NCI-H2196 treated with DMSO at 0.1 percent for 48 hours (cell line): ENCODE results near the gene TIMM22.
"Not testable (repeated sequence)": the region's sequence is repeated elsewhere in the genome, so short reads cannot be mapped to it uniquely, and the experiment has no call there.

Experiments
- DNase-seq: peaks from one replicate; lab custom pipeline; 2025; ENCODE audit not compliant: unreplicated experiment; lab: John Stamatoyannopoulos, UW

TIMM22 gene

GRCh38 chr17:996554-997344 lies at the start of gene TIMM22:
TIMM22 (plus strand) TSS chr17:997129; CDS start chr17:997143, 14 bp downstream.
- peak; percentile 78 for DNase-seq

DNA sequence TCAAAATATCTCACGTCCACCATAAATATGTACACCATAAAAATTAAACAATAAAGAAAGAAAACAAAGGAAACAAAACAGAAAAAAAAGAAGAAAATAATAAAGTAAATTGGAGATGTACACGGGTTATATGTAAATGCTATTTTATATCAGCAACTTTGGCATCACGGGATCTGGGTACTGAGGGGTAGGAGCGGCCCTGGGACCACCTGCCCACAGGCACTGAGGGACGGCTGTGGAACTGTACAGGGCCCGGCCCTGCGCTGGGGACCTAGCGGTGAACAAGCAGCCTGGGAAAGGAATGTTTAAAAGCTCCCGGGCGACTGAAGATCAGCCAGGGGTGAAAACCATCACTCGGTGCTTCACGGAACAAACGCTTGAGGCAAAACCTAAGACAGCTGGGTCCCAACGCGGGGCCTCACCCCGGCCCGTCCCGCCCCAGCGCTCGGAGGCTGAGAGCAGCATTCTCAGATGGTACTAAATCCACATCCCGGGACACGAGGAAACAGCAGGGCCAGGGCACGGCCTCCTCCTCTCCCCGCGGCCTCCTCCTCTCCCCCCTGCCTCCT lies 48.6 kb upstream of the TIMM22 start:
- DNase-seq: no peak

DNA sequence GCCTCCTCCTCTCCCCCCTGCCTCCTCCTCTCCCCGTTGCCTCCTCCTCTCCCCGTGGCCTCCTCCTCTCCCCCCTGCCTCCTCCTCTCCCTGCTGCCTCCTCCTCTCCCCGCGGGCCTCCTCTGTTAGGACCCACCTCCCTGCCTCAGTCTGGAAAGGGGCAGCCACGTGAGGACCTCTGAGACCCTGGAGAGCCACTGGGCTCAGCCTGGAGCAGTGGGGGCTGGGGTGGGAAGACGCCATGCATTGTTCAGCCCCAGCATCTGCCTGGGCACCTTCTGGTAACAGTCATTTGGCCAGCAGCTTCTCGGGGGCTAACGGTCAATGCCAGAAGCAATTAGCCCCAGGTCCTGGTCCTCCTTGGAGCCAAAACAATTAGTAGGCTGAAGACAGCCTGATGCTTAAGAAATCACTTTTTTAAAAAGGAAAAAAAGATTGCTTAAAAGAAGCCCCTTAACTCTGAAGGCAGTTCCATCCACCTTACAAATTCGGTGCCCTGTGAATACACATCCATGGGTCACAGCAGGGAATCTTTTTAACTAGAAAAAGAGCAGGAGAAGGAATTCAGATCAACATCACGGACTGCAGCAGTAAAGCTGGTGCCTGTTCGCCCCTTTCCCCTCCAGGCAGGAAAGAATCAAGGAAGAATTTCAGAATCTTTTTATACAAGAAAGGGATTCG lies 47.2 kb upstream of the TIMM22 start:
- DNase-seq: no peak

DNA sequence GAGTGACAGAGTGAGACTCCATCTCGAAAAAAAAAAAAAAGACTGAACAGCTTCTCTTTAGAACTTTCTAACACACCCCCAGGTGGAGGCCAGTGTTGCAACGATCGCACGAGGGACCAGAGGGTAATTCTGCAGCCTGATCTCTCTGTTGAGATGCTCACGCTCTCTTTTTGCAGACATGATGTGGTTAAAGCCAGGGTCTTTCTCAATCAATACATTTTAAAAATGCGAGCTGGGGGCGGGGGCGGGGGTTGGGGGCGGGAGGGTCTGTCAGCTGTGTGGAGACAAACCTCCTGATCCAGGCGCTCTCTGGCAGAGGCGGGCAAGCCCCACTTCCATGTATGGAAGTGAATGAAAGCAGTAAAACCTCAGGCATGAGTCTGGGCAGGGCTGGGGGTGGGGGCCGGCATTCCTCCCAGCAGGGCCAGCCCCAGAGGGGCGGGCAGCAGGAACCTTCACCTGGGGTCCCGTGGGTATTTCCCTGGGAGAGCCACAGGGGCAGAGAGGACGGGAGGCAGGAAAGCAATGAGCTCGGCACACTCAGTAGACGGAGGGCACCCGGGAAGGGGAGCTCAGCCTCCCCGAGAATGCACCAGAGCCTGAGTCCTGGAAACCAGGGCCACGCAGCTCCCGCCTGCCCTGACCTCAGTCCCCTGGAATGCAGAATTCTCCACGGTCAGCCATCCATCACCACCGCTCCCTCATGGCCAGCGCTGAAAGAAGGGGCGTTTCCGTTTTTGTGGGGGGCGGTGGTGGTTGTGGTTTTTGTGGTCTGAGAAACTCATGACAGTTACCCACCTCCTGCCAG lies 45.4 kb upstream of the TIMM22 start:
- DNase-seq: no peak

DNA sequence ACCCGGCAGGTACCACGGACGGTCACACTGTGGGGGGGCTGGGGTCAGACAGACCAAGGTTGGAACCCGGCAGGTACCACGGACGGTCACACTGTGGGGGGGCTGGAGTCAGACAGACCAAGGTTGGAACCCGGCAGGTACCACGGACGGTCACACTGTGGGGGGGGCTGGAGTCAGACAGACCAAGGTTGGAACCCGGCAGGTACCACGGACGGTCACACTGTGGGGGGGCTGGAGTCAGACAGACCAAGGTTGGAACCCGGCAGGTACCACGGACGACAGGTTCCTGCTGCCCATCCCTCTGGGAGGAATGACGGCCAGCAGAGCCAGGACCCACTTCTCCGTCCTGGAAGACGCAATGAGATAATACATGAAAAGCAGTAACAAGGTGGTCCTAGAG lies 44.3 kb upstream of the TIMM22 start:
- DNase-seq: not testable (repeated sequence)

- DNase-seq: no peak
Measured at GRCh38 chr17:953767-954166, 43.2 kb upstream of the TIMM22 start.

GRCh38 chr17:954431-955164 lies 42.3 kb upstream of the TIMM22 start:
- no peak for DNase-seq

DNA sequence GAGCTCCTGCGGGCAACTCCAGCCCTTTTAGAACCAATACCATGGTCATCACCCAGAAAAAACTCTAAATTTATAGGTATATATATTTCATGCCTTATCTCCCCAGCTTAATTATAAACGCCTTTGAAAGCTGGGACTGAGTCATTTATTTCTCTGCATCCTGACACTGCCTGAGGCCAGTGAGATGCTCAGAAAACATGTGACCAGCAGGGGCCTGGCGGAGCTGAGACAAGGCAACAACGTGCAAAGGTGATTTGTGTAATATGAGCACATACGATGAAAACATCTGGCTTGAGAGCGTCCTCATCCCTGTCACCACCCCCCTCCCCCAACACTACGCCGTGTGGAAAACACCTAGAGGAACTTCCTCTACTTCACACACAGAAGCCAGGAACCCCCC lies 40.0 kb upstream of the TIMM22 start:
- no peak for DNase-seq

GRCh38 chr17:957856-958421 lies 39.0 kb upstream of the TIMM22 start:
- no peak for DNase-seq

GRCh38 chr17:958712-959451 lies 38.0 kb upstream of the TIMM22 start:
- DNase-seq: no peak

- no peak for DNase-seq
Measured at GRCh38 chr17:962166-962565, 34.8 kb upstream of the TIMM22 start.

- DNase-seq: no peak
Measured at GRCh38 chr17:962670-963069, 34.3 kb upstream of the TIMM22 start.

DNA sequence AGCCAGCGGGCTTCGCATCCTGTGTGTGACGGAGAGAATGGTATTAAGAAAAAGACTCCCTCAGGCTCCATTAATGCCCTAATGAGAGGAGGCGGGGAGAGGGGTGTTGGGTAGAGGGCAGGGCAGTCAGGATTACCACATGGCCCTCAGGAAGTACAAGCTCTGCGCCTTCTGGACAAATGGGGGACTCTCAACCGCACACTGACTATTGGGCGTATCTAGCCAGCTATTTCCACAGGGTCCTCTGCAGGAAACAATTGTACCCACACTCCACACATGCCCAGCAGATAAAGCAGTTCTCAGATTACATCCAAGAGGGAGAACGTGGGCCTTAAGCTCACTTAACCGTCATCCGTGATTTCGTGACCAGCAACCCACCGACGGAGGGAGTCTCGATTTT lies 32.1 kb upstream of the TIMM22 start:
- no peak for DNase-seq

DNA sequence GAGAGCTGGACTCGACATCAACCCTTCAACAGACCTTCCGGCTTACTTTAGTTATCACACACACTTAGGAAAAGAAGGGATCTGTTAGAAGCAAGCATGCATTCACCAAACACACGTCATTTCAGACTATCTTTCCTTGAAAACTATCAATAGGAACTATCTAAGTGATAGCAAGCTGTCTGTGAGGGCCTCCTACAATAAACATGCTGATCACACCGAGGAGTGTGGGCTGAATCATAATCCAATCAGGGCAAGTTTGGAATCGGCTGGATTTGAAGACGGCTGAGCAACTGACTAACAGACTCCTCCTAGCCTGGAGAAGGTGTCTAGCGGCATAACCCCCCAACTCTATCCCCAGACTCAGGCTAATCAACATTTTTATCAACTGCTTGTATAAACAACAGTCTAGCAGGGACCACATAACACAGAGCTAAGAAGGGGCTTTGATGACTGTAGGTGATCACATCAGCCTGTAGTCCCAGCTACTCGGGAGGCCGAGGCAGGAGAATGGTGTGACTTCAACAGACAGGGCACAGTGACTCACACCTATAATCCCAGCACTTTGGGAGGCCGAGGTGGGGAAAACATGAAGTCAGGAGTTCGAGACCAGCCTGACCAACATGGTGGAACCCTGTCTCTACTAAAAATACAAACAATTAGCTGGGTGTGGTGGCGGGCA lies 31.5 kb upstream of the TIMM22 start:
- DNase-seq: no peak

- DNase-seq: no peak
Measured at GRCh38 chr17:967122-967521, 29.8 kb upstream of the TIMM22 start.

DNA sequence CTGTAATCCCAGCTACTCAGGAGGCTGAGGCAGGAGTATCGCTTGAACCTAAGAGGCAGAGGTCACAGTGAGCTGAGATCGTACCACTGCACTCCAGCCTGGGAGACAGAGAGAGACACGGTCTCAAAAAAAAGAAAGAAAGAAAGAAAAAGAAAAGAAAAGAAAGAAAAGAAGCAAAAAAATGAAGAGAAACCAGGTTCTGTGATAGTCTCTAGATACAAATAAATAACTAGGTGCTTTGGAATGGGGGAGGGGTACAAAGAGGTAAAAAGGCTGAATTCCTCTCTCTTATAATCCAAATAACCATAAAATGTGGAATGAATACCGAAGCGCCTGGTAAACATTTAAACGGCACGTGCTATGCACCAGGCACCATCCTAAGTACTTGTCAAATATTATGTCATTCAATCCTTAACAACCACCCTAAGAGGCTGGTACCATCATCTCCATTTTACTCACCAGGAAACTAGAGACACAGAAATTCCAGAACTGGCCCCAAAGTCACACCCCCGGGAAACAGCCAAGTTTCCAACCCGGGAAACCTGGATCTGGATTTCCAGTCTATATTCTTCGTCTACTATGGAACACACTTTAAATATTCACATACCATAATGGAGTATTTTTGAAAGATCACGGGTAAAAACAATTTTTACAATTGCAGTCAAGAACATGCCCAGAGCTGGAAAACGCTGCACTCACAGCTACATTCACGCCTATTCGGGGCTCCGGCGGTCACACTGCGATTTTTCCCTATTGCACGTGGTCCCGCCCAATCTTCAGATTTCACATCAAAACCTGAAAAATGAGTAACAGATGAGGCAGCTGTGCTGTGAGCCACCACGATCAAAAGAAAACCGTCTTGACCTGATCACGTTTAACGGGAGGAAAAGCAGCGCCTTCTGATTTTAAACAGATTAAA lies 27.9 kb upstream of the TIMM22 start:
- DNase-seq: no peak

DNA sequence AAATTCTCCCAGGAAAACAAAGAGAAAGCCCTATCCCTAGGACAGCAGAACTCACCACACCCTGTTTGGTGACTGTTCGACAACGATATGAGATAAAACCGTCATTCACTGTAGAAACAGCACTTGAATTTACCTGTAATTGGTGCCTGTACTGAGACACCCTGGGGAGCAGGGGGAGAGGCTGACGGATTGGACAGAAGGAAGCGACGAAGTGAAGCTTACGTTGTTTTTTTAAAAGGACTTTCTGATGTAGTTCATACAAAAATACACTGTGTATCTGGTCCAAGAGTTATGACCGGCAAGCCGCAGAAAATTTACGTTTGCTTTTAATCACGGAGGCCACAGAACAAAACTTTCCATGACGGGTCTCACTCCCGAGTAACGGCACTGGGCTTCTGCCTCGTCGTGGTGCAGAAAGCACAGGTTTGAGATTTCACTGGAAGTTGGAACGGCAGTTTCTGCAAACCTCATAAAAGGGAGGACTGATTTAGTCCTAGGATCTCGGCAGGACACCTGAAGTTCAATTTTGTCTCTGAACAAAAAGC lies 27.0 kb upstream of the TIMM22 start:
- DNase-seq: no peak

- DNase-seq: no peak
Measured at GRCh38 chr17:970364-970763, 26.6 kb upstream of the TIMM22 start.
